Adipose tissue (tissue), 3 donors: ENCODE data around the gene KIAA0586. TPM values are rescaled to one million over a fixed set of nuclear protein-coding genes. Genes with fewer than 3 reads are reported as not detected.
"Not testable (repeated sequence)": the region's sequence is repeated elsewhere in the genome, so short reads cannot be mapped to it uniquely, and the experiment has no call there.

Experiments
- H3K27ac ChIP-seq: one replicate; pipeline ENCODE4 v1.5.1; 2013; ENCODE audit warnings: low read depth, low read length
- WGBS, 3 donors: extraction: QIAGEN DNeasy Blood & Tissue Kit; methylation state at CpG; one replicate each; pipeline ENCODE4 v1.1.7; 2013; 5-methylcytosine and 5-hydroxymethylcytosine counted together
- polyA plus RNA-seq, 3 donors: library from polyadenylated mRNA; stranded (reverse); fragments of 200-250 nt; gene quantifications; one replicate each; pipeline ENCODE4 v1.2.3, GENCODE V29; 2013
- donor health status: healthy with polysubstance abuse.
- donor health status: Bipolar disorder and iron deficiency.
- donor health status: healthy.

KIAA0586 gene
- polyA plus RNA-seq, 3 donors: 2.0 to 4.9 (median 2.6) TPM

GRCh38 chr14:58455593-58456265, 28.2 kb downstream of the KIAA0586 start:
- no peak overlapping the region for H3K27ac ChIP-seq
- WGBS, 3 donors: 81 to 96% (median 94%) methylated on average over 9 of the region's 9 CpGs

GRCh38 chr14:58460772-58461171, 33.3 kb downstream of the KIAA0586 start:
- no peak overlapping the region for H3K27ac ChIP-seq
- 85 to 94% (median 89%) methylated on average over 2 of the region's 2 CpGs for WGBS, 3 donors

DNA sequence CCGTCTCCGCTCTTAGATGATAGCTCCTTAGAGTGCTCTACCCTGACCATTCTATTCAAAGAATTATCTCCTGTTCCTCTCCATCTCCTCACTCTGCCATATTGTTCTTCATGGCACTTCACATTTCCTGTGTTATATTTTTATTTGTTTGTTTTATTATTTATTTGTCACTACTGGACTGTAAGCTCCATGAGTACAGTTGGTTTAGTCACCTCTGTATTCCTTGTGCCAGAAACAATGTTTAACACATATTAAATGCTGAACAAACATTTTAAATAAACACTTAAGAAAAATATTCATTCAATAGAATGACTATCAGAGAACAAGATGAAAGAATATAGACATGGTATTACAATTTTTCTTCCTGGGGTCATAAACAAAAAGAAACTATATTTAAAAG, 35.6 kb downstream of the KIAA0586 start:
- H3K27ac ChIP-seq: no peak overlapping the region
- WGBS, 3 donors: 100% methylated on average over 2 of the region's 2 CpGs

- WGBS, 3 donors: 95 to 98% (median 97%) methylated on average over 8 of the region's 8 CpGs
Measured at GRCh38 chr14:58464652-58465051, 37.1 kb downstream of the KIAA0586 start.

GRCh38 chr14:58465421-58465820, 37.9 kb downstream of the KIAA0586 start:
- WGBS, 3 donors: 76 to 93% (median 89%) methylated on average over 2 of the region's 2 CpGs
- H3K27ac ChIP-seq: no peak overlapping the region

More at GRCh38 chr14:58464652-58465051, 37.1 kb downstream of the KIAA0586 start:
- no peak overlapping the region for H3K27ac ChIP-seq

GRCh38 chr14:58466459-58466858, 38.9 kb downstream of the KIAA0586 start:
- WGBS, 3 donors: 89 to 95% (median 93%) methylated on average over 1 of the region's 1 CpG

GRCh38 chr14:58467575-58467974, 40.1 kb downstream of the KIAA0586 start:
- no peak overlapping the region for H3K27ac ChIP-seq
- WGBS, 3 donors: 95 to 97% (median 95%) methylated on average over 2 of the region's 2 CpGs

More at GRCh38 chr14:58466459-58466858, 38.9 kb downstream of the KIAA0586 start:
- no peak overlapping the region for H3K27ac ChIP-seq

DNA sequence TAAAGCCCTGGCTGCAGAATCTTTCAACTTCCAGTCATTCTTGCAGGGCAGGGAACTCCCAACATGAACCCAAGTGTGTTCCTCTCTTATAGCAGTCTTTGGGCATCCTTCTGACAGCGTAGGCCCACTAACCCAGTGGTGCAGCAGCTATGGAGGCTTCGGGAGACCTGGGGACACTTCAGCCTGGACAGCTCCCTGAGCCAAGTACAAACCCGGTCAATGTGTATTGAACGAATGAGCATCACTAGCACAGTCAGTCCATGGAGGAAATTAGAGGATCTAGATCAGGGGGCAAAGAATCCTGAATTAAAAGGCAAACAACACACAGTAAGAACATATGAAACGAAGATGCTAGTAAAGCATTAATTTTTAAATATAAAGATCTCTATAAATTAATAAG, 41.8 kb downstream of the KIAA0586 start:
- 88 to 94% (median 91%) methylated on average over 5 of the region's 5 CpGs for WGBS, 3 donors
- H3K27ac ChIP-seq: no peak overlapping the region

GRCh38 chr14:58476320-58476719, 48.8 kb downstream of the KIAA0586 start:
- no peak overlapping the region for H3K27ac ChIP-seq
- WGBS, 3 donors: 93 to 100% (median 96%) methylated on average over 1 of the region's 1 CpG

DNA sequence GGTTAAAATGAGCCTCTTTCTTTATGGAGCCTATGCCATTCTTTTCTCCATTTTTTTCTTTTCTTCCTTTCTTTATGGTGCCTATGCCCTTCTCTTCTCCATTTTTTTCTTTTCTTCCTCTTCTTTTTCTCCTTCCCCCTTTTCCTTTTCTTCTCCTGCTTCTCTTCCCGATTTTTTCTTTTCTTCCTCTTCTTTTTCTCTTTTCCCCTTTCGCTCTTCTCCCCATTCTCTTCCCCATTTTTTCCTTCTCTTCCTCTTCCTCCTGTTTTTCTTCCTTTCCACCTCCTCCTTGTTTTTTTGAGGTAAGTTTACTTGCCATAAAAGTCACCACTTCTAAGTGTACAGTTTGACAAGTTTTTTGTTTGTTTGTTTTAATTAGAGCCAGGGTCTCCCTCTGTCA, 50.1 kb downstream of the KIAA0586 start:
- no peak overlapping the region for H3K27ac ChIP-seq
- 79 to 89% (median 83%) methylated on average over 2 of the region's 2 CpGs for WGBS, 3 donors

DNA sequence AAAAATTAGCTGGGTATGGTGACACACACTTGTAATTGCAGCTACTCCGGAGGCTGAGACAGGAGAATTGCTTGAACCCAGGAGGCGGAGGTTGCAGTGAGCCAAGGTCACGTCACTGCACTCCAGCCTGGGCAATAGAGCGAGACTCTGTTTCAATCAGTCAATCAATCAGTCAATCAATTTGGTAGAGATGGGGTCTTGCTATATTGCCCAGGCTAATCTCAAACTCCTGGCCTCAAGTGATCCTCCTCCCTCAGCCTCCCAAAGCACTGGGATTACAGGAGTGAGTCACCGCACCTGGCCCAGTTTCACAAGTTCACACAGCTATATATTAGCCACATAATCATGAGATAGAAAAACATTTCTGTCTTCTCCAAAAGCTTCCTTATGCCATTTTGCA, 50.8 kb downstream of the KIAA0586 start:
- H3K27ac ChIP-seq: not testable (repeated sequence)
- 97 to 100% (median 99%) methylated on average over 5 of the region's 5 CpGs for WGBS, 3 donors

GRCh38 chr14:58479975-58480374, 52.5 kb downstream of the KIAA0586 start:
- WGBS, 3 donors: 69 to 93% (median 72%) methylated on average over 1 of the region's 1 CpG
- no peak overlapping the region for H3K27ac ChIP-seq

DNA sequence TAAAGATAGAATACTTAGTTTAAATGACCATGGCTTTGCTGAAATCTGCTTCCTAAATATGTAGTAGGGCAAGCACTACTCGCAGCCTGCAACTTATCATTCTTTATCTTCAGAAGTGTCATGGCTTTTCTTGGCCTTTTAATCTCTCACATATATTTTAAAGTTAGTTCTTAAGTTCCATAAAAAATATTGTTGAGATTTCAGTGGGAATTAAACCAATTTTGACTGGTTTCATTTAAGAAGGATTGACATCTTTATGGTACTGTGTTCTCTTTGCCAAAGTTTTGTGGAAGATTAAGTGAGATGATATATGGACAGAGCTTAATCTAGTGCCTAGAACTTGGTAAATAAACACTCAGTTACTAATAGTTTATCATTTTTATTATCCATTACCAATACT, 56.7 kb downstream of the KIAA0586 start:
- no peak overlapping the region for H3K27ac ChIP-seq
- WGBS, 3 donors: 70 to 79% (median 74%) methylated on average over 1 of the region's 1 CpG

- 52 to 76% (median 55%) methylated on average over 1 of the region's 1 CpG for whole genome bisulfite sequencing, 3 donors
- no peak overlapping the region for H3K27ac ChIP-seq
Measured at GRCh38 chr14:58488550-58488949, 61.0 kb downstream of the KIAA0586 start.

DNA sequence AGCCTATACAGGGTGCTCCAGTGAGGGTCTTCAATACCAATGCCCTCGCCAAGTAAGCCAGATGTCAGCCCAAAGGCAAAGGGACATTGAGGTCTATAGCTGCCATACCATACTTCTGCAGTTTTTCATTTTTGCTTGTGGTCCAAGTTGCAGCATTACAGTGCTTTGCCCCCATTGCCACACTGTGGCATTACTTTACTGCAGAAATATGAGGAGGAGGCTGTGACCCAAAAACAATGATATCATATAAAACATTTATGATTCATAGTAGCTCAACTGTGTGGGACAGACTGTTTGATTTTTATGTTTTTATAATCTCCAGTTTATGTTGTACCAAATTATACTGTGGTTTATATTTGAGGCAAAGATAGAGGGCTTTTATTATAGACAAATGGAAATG, 64.1 kb downstream of the KIAA0586 start:
- no peak overlapping the region for H3K27ac ChIP-seq
- 93 to 100% (median 98%) methylated on average over 1 of the region's 1 CpG for WGBS, 3 donors

- 95 to 96% (median 95%) methylated on average over 1 of the region's 1 CpG for WGBS, 3 donors
Measured at GRCh38 chr14:58492044-58492443, 64.5 kb downstream of the KIAA0586 start.

GRCh38 chr14:58501214-58501816, 73.8 kb downstream of the KIAA0586 start:
- 39 to 46% (median 42%) methylated on average over 3 of the region's 3 CpGs for WGBS, 3 donors
- H3K27ac ChIP-seq: no peak overlapping the region

More at GRCh38 chr14:58492044-58492443, 64.5 kb downstream of the KIAA0586 start:
- no peak overlapping the region for H3K27ac ChIP-seq

- H3K27ac ChIP-seq: no peak overlapping the region
- 93 to 99% (median 96%) methylated on average over 3 of the region's 3 CpGs for WGBS, 3 donors
Measured at GRCh38 chr14:58513272-58513671, 85.8 kb downstream of the KIAA0586 start.

DNA sequence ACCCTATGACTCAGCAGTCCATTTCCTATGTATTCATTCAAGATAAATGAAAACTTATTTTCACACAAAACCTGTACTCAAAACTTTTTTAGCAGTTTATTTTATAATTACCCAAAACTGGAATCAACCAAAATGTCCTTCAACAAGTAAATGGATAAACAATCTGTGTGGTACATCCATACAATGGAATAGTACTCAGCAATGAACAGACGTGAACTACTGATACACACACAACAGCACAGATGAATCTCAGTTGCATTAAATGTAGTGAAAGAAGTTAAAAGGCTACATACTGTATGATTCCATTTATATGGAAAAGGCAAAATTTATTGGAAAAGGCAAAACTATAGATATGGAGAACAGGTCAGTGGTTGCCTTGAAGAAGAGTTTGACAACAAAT, 90.1 kb downstream of the KIAA0586 start:
- WGBS, 3 donors: 96 to 100% (median 99%) methylated on average over 1 of the region's 1 CpG
- H3K27ac ChIP-seq: no peak overlapping the region

DNA sequence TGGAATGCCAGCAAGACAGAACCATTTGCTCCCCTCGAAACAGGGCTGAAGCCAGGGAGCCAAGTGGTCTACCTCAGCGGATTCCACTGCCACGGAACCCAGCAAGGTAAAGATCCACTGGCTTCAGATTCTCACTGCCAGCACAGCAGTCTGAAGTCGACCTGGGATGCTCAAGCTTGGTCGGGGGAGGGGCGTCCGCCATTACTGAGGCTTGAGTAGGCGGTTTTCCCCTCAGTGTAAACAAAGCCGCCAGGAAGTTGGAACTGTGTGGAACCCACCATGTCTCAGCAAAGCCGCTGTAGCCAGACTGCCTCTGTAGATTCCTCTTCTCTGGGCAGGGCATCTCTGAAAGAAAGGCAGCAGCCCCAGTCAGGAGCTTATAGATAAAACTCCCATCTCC, 98.2 kb downstream of the KIAA0586 start:
- H3K27ac ChIP-seq: not testable (repeated sequence)
- WGBS, 3 donors: 97 to 98% (median 98%) methylated on average over 10 of the region's 10 CpGs
